Tibial nerve (tissue), 4 donors: ENCODE data around the gene CWF19L2. TPM values are rescaled to one million over a fixed set of nuclear protein-coding genes. Genes with fewer than 3 reads are reported as not detected.

Experiments used
- DNase-seq, 2 donors: peaks; one replicate each; pipeline ENCODE4 v3.0.0-alpha.2; 2019; ENCODE audit warnings: low spot score in 2 of 2
- H3K27ac ChIP-seq, 4 donors: fragments of 200-600 bp; sonication (generic) in 3 of 4; one replicate each; pipeline ENCODE4 v1.5.1; 2017 to 2019; ENCODE audit warnings: mild to moderate bottlenecking in 1 of 4
- H3K27me3 ChIP-seq, 2 donors: fragments of 200-600 bp; sonication (generic) in 1 of 2; one replicate each; pipeline versions ENCODE4 v1.5.1 to v1.6.0; 2017 to 2019
- H3K36me3 ChIP-seq, 3 donors: fragments of 200-600 bp; sonication (generic); one replicate each; pipeline ENCODE4 v1.5.1; 2018 to 2019
- H3K4me1 ChIP-seq, 4 donors: fragments of 200-600 bp; sonication (generic) in 3 of 4; one replicate each; pipeline ENCODE4 v1.5.1; 2017 to 2019
- H3K4me3 ChIP-seq, 4 donors: fragments of 200-600 bp; sonication (generic) in 3 of 4; one replicate each; pipeline ENCODE4 v1.5.1; 2017 to 2019; ENCODE audit warnings: mild to moderate bottlenecking in 1 of 4, moderate library complexity in 1 of 4
- H3K9me3 ChIP-seq, 4 donors: fragments of 200-600 bp; sonication (generic) in 3 of 4; one replicate each; pipeline ENCODE4 v1.5.1; 2017 to 2019
- CTCF ChIP-seq, 5 experiments: fragments of 200-600 bp in 3 of 5; fragments of 450-650 bp in 2 of 5; sonication (generic) in 3 of 5; IDR thresholded peaks; one replicate each; pipeline ENCODE4 v1.5.1; 2016 to 2019; ENCODE audit warnings: antibody characterized with exemption in 5 of 5, mild to moderate bottlenecking in 3 of 5, moderate library complexity in 2 of 5
- EP300 ChIP-seq, 2 donors: sonication (generic); formaldehyde crosslinking; IDR thresholded peaks; one replicate each; pipeline ENCODE4 v1.6.1; 2017; ENCODE audit warnings: antibody characterized with exemption in 2 of 2, mild to moderate bottlenecking in 1 of 2
- POLR2A ChIP-seq, 2 donors: fragments of 450-650 bp; IDR thresholded peaks; one replicate each; pipeline ENCODE4 v1.6.1; 2017; ENCODE audit warnings: antibody characterized with exemption in 2 of 2, mild to moderate bottlenecking in 2 of 2, moderate library complexity in 2 of 2
- WGBS, 2 donors: methylation state at CpG; one replicate each; pipeline ENCODE4 v1.1.5; 2018; 5-methylcytosine and 5-hydroxymethylcytosine counted together
- total RNA-seq, 4 donors: library from RNA; depleted of rRNA; stranded (reverse); fragments of >200 nt; gene quantifications; one replicate each; pipeline ENCODE4 v1.1.0, GENCODE V29; 2016

Gene CWF19L2
- total RNA-seq, 4 donors from 2014 or later: 28.0 to 40.5 (median 32.5) TPM

DNA sequence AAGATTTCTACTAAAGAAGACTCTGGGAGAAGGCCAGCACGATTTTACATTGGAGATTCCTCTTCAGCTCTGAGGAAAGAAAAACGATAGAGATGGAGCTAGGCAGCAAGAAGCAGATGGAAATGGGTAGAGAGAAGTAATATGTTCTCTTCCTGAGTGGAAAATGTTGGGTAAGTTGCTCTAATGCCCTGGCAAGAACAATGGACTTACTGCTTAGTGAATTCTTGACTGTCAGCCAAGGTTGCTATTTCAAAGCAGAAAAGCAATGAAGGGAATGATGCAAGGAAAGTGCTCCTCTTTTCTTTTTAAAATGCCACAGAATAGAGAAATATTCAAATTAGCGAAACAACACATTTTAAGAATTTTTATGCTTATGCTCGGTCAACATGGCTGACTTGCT is 38.4 kb upstream of the CWF19L2 start:
- H3K27me3 ChIP-seq: no peaks in the 10 kb centered on the region
- no peaks in the 10 kb centered on the region for H3K9me3 ChIP-seq
- WGBS, 2 donors: 41 to 45% methylated on average over 4 of the region's 4 CpGs
- H3K4me1 ChIP-seq: peaks cover 0 to 9% (median 0%) of the 10 kb centered on the region in 4 donors
- no peak overlapping the region for H3K27ac ChIP-seq
- H3K4me3 ChIP-seq: no peak overlapping the region
- H3K36me3 ChIP-seq: peaks cover 0 to 5% (median 0%) of the 10 kb centered on the region in 3 donors
- TF ChIP-seq EP300 (IDR thresholded peaks at IDR 0.05) (no peak), CTCF (IDR thresholded peaks at IDR 0.05) (no peak), POLR2A (IDR thresholded peaks at IDR 0.05) (no peak)
- DNase-seq: no peak

DNA sequence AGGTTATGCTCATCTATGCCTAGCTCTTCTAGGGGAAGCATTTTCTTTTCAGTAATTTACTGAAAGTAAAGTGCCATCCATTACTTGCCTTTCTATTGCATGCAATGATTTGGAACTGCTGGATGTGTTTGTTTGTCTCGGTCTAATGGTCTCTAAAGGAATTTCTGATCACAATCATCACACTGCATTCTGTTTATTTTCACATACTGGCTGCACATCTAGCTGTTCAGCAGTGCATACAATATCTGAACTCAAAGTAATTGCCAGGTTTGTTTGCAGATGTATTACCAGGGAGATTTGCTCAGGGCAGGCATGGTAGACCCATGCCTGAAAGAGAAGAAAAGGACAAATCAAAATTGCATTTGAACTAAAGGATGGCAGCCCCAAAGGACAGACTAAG is 36.4 kb upstream of the CWF19L2 start:
- Histone ChIP-seq H3K4me3 (no peak overlapping the region), H3K4me1 (peaks cover 0 to 9% (median 0%) of the 10 kb centered on the region in 4 donors), H3K9me3 (no peaks in the 10 kb centered on the region), H3K27me3 (no peaks in the 10 kb centered on the region), H3K27ac (no peak overlapping the region), H3K36me3 (no peaks in the 10 kb centered on the region)
- 81 to 89% methylated on average over 1 of the region's 1 CpG for WGBS, 2 donors
- TF ChIP-seq EP300 (IDR thresholded peaks at IDR 0.05) (no peak), CTCF (IDR thresholded peaks at IDR 0.05) (no peak), POLR2A (IDR thresholded peaks at IDR 0.05) (no peak)
- no peak for DNase-seq

- no peaks in the 10 kb centered on the region for H3K9me3 ChIP-seq
- H3K4me3 ChIP-seq: no peak overlapping the region
- no peaks in the 10 kb centered on the region for H3K36me3 ChIP-seq
- no peak overlapping the region for H3K27ac ChIP-seq
- peaks cover 0 to 9% (median 0%) of the 10 kb centered on the region in 4 donors for H3K4me1 ChIP-seq
- H3K27me3 ChIP-seq: no peaks in the 10 kb centered on the region
- no peak for DNase-seq
- TF ChIP-seq EP300 (IDR thresholded peaks at IDR 0.05): no peak
- no peak for TF ChIP-seq CTCF (IDR thresholded peaks at IDR 0.05)
- no peak for TF ChIP-seq POLR2A (IDR thresholded peaks at IDR 0.05)
- 95 to 100% methylated on average over 1 of the region's 1 CpG for WGBS, 2 donors
Observed at GRCh38 chr11:107493117-107493516, 35.5 kb upstream of the CWF19L2 start.

DNA sequence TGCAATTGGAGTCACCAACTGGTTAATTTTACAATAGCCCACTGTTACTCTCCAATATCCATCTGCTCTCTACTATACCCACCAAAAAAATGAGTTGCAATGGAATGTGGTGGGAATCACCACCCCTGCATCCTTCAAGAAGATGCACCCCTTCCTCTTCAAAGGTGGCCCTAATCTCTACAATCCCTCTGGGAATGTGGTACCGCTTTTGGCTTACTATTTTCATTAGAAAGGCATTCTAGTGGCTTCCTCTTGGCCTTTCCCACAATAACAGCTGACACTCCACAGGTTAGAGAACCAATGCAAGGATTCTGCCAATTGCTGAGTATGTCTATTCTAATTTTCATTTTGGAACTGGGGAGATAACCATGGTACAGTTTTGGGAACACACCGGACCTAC is 33.2 kb upstream of the CWF19L2 start:
- no peaks in the 10 kb centered on the region for H3K36me3 ChIP-seq
- TF ChIP-seq CTCF (IDR thresholded peaks at IDR 0.05) (no peak), EP300 (IDR thresholded peaks at IDR 0.05) (no peak)
- peaks cover 0 to 3% (median 0%) of the 10 kb centered on the region in 4 donors for H3K4me1 ChIP-seq
- no peak overlapping the region for H3K27ac ChIP-seq
- no peak for DNase-seq
- 80 to 88% methylated on average over 2 of the region's 2 CpGs for WGBS, 2 donors
- no peak overlapping the region for H3K4me3 ChIP-seq
- no peaks in the 10 kb centered on the region for H3K27me3 ChIP-seq
- no peaks in the 10 kb centered on the region for H3K9me3 ChIP-seq

- H3K27me3 ChIP-seq: no peaks in the 10 kb centered on the region
- no peak for DNase-seq
- H3K4me3 ChIP-seq: no peak overlapping the region
- no peak overlapping the region for H3K27ac ChIP-seq
- TF ChIP-seq POLR2A (IDR thresholded peaks at IDR 0.05) (no peak), CTCF (IDR thresholded peaks at IDR 0.05) (no peak), EP300 (IDR thresholded peaks at IDR 0.05) (no peak)
- no peaks in the 10 kb centered on the region for H3K4me1 ChIP-seq
- no peaks in the 10 kb centered on the region for H3K9me3 ChIP-seq
- H3K36me3 ChIP-seq: no peaks in the 10 kb centered on the region
Observed at GRCh38 chr11:107482234-107482633, 24.6 kb upstream of the CWF19L2 start.
